Upper lobe of left lung (tissue), 4 donors: Measurements from ENCODE around the gene PLXNA2.

ENCODE experiments used
- CTCF ChIP-seq, 6 experiments: fragments of 450-650 bp in 4 of 6; fragments of 200-600 bp in 2 of 6; sonication (generic) in 2 of 6; IDR thresholded peaks; one replicate each; pipeline ENCODE4 v1.5.1; 2016 to 2019; ENCODE audit warnings: antibody characterized with exemption in 6 of 6
- EP300 ChIP-seq, 4 donors: sonication (generic); formaldehyde crosslinking; IDR thresholded peaks; one replicate each; pipeline ENCODE4 v1.5.1; 2017; ENCODE audit warnings: antibody characterized with exemption in 4 of 4, control low read depth in 2 of 4
- POLR2AphosphoS5 ChIP-seq, 2 donors: sonication (generic); formaldehyde crosslinking; IDR thresholded peaks; one replicate each; pipeline ENCODE4 v1.5.1; 2017; ENCODE audit warnings: antibody characterized with exemption in 2 of 2

DNA sequence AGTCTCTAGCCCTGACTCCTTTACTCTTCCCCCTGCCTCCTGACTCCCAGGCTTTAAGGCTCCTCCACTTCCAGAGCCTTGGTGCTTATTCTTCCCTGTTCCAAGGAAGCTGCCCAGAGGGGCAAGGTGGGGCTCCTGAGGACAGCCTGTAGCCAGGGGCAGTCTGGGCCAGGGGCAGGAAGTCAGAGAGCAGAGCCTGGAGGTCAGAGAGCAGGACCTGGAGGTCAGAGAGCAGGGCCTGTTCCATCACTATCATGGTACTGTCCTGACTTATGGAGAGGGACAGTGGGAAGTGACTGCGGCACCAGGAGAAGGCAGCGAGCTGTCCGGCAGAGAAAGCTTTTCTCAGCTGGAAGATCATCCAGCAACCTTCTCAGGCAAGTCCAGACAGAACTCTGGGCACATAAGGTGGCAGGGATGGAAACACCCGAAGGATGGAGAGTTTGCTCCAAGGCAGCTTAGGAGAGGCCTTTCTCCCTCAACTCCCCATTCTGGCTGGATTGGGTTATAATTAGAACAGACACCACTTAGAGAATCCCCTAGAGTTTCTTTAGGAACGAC lies 25.0 kb downstream of the PLXNA2 start:
- TF ChIP-seq EP300 (IDR thresholded peaks at IDR 0.05) (no peak), CTCF (IDR thresholded peaks at IDR 0.05) (no peak), POLR2AphosphoS5 (IDR thresholded peaks at IDR 0.05) (no peak)
